Measurements from ENCODE around the gene RBM38.

The RBM38 gene

DNA sequence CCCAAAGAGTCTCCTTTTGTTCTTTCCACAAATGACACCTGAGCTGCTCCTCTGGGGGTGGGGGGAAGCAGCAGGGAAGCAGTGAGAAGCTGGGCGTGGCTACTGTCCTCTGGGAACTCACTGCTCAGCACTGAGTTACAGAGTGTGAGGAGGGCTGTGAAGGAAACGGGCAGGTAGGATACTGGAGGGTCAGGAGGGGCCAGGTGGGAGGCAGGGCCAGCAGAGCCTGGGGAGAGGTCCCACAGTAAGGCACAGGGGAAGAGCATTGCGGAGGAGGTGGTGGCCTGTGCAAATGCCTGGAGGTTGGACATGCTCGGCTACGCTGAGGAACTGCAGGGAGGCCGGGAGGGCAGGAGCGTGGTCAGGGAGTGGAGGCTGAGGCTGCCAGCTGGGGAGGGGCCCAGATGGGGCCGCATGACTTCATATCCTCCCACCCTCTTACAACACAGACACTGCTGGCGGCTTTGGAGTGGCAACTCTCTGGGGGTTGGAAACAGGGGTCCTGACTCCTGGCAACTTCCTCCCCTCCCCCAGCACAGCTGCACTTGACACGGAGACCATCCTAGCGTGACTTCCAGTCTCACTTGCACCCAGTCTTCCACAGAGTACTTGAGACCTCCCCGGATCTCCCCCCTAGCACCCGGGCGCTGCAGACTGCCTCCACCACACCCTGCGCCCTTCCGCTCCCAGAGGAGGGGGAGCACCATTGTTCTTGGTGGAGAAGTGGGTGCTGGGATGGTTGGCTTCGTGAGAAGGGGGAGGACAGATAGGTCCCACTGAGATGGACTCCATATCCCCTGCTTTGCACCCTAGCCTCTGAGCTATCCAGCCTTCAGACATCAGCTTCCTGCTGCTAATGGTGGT is 34.2 kb downstream of the RBM38 start:
- H2AFZ ChIP-seq (ENCODE audit: low read depth, low read length) = no peak overlapping the region
- no peak overlapping the region for H3K4me2 ChIP-seq (ENCODE audit: insufficient read depth, low read length)
- TF ChIP-seq, protein P1, sequence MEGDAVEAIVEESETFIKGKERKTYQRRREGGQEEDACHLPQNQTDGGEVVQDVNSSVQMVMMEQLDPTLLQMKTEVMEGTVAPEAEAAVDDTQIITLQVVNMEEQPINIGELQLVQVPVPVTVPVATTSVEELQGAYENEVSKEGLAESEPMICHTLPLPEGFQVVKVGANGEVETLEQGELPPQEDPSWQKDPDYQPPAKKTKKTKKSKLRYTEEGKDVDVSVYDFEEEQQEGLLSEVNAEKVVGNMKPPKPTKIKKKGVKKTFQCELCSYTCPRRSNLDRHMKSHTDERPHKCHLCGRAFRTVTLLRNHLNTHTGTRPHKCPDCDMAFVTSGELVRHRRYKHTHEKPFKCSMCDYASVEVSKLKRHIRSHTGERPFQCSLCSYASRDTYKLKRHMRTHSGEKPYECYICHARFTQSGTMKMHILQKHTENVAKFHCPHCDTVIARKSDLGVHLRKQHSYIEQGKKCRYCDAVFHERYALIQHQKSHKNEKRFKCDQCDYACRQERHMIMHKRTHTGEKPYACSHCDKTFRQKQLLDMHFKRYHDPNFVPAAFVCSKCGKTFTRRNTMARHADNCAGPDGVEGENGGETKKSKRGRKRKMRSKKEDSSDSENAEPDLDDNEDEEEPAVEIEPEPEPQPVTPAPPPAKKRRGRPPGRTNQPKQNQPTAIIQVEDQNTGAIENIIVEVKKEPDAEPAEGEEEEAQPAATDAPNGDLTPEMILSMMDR (IDR thresholded peaks at IDR 0.05; ENCODE audit: borderline replicate concordance, extremely low read depth, low read length, poor library complexity, severe bottlenecking) = no peak
- no peak for TF ChIP-seq EZH2 (IDR thresholded peaks at IDR 0.05; ENCODE audit: borderline replicate concordance, low read depth, low read length, severe bottlenecking)
- no peaks in the 10 kb centered on the region for H3K27me3 ChIP-seq (ENCODE audit: insufficient read depth, low read length, poor library complexity)
- no peak overlapping the region for H3K4me3 ChIP-seq (ENCODE audit: low read depth in 1 of 2, low read length in 2 of 2)
- DNase-seq (peak; percentile 13), ATAC-seq (ENCODE audit: insufficient read depth, low read depth) (peak; percentile 55)
- H3K79me2 ChIP-seq (ENCODE audit: insufficient read depth, low read length) = no peaks in the 10 kb centered on the region
- peaks cover 27% of the 10 kb centered on the region for H4K20me1 ChIP-seq (ENCODE audit: insufficient read depth, low read length)
- no peak overlapping the region for H3K27ac ChIP-seq (ENCODE audit: low read length)
- H3K9ac ChIP-seq (ENCODE audit: low read depth, low read length) = no peak overlapping the region
- 0 out of 2 replicates have a peak, but pooled peaks cover 2% of the 10 kb centered on the region for H3K4me1 ChIP-seq (ENCODE audit: insufficient read depth, low read length)
- H3K9me3 ChIP-seq (ENCODE audit: insufficient read depth, low read length, severe bottlenecking) = no peaks in the 10 kb centered on the region
- H3K36me3 ChIP-seq (ENCODE audit: insufficient read depth, low read length) = no peaks in the 10 kb centered on the region

DNA sequence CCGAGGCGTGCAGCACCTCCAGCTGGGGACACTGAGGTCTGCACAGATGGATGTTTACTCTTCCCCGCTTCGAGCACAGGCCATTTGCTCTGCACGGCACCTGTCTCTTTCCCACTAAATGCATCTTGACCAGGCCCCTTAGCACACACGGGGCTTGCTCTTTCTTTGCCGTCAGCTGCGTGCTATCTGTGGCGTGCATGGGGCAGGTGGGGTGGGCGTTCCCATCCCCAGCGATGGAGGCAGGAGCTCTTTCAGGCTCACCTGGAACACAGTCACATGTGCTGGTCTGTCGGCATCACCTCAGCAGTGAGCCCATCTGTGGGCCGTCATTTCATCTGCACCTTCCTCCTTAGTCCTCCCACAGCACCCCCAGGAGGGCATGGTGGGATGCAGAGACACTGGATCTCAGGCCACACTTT is 35.1 kb downstream of the RBM38 start:
- Histone ChIP-seq H3K27ac (ENCODE audit: low read length) (no peak overlapping the region), H3K79me2 (ENCODE audit: insufficient read depth, low read length) (no peaks in the 10 kb centered on the region), H3K9me3 (ENCODE audit: insufficient read depth, low read length, severe bottlenecking) (no peaks in the 10 kb centered on the region), H3K36me3 (ENCODE audit: insufficient read depth, low read length) (no peaks in the 10 kb centered on the region), H4K20me1 (ENCODE audit: insufficient read depth, low read length) (peaks cover 22% of the 10 kb centered on the region), H3K4me3 (ENCODE audit: low read depth in 1 of 2, low read length in 2 of 2) (no peak overlapping the region), H3K27me3 (ENCODE audit: insufficient read depth, low read length, poor library complexity) (no peaks in the 10 kb centered on the region), H3K4me2 (ENCODE audit: insufficient read depth, low read length) (no peak overlapping the region), H2AFZ (ENCODE audit: low read depth, low read length) (no peak overlapping the region), H3K4me1 (ENCODE audit: insufficient read depth, low read length) (0 out of 2 replicates have a peak, but pooled peaks cover 2% of the 10 kb centered on the region), H3K9ac (ENCODE audit: low read depth, low read length) (no peak overlapping the region)
- DNase-seq = no peak
- no peak for ATAC-seq (ENCODE audit: insufficient read depth, low read depth)
- no peak for TF ChIP-seq EZH2 (IDR thresholded peaks at IDR 0.05; ENCODE audit: borderline replicate concordance, low read depth, low read length, severe bottlenecking)
- TF ChIP-seq, protein P1 (IDR thresholded peaks at IDR 0.05; ENCODE audit: borderline replicate concordance, extremely low read depth, low read length, poor library complexity, severe bottlenecking) = no peak

DNA sequence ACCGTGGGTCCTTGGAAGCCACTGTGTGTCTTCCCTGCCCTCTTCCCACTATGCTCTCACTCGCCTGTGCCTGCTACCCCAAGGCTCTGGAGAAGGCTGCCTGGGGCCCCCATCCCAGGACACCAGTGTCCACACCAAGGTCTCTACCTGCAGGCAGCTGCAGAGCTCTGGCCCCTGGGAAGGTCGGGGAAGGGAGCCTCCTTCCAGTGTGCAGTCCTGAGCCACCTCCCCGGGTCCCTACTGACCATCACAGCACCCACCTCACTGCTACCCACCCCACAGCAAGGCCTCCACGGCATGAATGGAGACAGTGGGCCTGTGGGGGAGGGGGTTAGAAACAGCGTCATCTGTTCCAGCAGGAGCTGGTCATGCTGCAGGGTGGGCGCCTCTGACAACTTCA is 35.6 kb downstream of the RBM38 start:
- no peaks in the 10 kb centered on the region for H3K36me3 ChIP-seq (ENCODE audit: insufficient read depth, low read length)
- H4K20me1 ChIP-seq (ENCODE audit: insufficient read depth, low read length) = peaks cover 21% of the 10 kb centered on the region
- H2AFZ ChIP-seq (ENCODE audit: low read depth, low read length) = no peak overlapping the region
- H3K9me3 ChIP-seq (ENCODE audit: insufficient read depth, low read length, severe bottlenecking) = no peaks in the 10 kb centered on the region
- no peak overlapping the region for H3K27ac ChIP-seq (ENCODE audit: low read length)
- H3K79me2 ChIP-seq (ENCODE audit: insufficient read depth, low read length) = no peaks in the 10 kb centered on the region
- TF ChIP-seq, protein P1 (IDR thresholded peaks at IDR 0.05; ENCODE audit: borderline replicate concordance, extremely low read depth, low read length, poor library complexity, severe bottlenecking) = no peak
- no peak for TF ChIP-seq EZH2 (IDR thresholded peaks at IDR 0.05; ENCODE audit: borderline replicate concordance, low read depth, low read length, severe bottlenecking)
- no peak overlapping the region for H3K9ac ChIP-seq (ENCODE audit: low read depth, low read length)
- H3K4me3 ChIP-seq (ENCODE audit: low read depth in 1 of 2, low read length in 2 of 2) = no peak overlapping the region
- no peak overlapping the region for H3K4me2 ChIP-seq (ENCODE audit: insufficient read depth, low read length)
- no peak for ATAC-seq (ENCODE audit: insufficient read depth, low read depth)
- H3K27me3 ChIP-seq (ENCODE audit: insufficient read depth, low read length, poor library complexity) = no peaks in the 10 kb centered on the region
- H3K4me1 ChIP-seq (ENCODE audit: insufficient read depth, low read length) = 0 out of 2 replicates have a peak, but pooled peaks cover 2% of the 10 kb centered on the region
- DNase-seq = no peak

Measured in DND-41 (cell line).